Measurements from ENCODE around the gene N4BP2.

The N4BP2 gene

GRCh38 chr4:40056716-40057585 lies at the start of gene N4BP2:
Gene N4BP2, plus strand, starts transcription at chr4:40056850. Its CDS starts 40,491 bp downstream, at chr4:40097341.
- TF ChIP-seq RAD21 (IDR thresholded peaks at IDR 0.05; ENCODE audit: low read depth) (peak; percentile 46; the same call in 1 of the 2 replicates), EGR1 (IDR thresholded peaks at IDR 0.05) (0 out of 2 replicates have a peak, but pooled peaks have one; percentile 36), NFIC (IDR thresholded peaks at IDR 0.05) (peak; percentile 84), FOXM1 (IDR thresholded peaks at IDR 0.05; ENCODE audit: borderline replicate concordance, low read depth) (no peak), ZBTB7A (IDR thresholded peaks at IDR 0.05; ENCODE audit: low read depth) (peak; percentile 85), YY1 (IDR thresholded peaks at IDR 0.05; ENCODE audit: low read depth) (no peak), TAF1 (IDR thresholded peaks at IDR 0.05; ENCODE audit: low read depth) (peak; percentile 59), TCF12 (IDR thresholded peaks at IDR 0.05; ENCODE audit: low read depth) (peak; percentile 42; the same call in 1 of the 2 replicates), EP300 (IDR thresholded peaks at IDR 0.05; ENCODE audit: borderline replicate concordance) (no peak; the same call in 1 of the 2 replicates)
- TF ChIP-seq, protein P1, sequence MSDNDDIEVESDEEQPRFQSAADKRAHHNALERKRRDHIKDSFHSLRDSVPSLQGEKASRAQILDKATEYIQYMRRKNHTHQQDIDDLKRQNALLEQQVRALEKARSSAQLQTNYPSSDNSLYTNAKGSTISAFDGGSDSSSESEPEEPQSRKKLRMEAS (IDR thresholded peaks at IDR 0.05), result peak; percentile 78

DNA sequence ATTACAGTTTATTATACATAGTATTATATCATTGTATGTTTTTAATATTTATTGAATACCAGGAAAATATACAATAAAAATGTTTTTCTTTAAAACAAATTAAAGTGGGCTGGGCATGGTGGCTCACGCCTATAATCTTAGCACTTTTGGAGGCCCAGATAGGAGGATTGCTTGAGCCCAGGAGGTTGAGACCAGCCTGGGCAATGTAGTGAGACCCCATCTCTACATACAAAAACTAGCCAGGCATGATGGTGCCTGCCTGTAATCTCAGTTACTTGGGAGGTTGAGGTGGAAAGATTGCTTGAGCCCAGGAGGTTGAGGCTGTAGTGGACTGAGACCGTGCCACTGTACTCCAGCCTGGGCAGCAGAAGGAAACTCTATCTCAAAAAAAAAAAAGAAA lies 40.6 kb upstream of the N4BP2 start:
- TF ChIP-seq TCF12 (IDR thresholded peaks at IDR 0.05; ENCODE audit: low read depth), result no peak
- no peak for TF ChIP-seq USF1 (IDR thresholded peaks at IDR 0.05)
- TF ChIP-seq CREB1 (IDR thresholded peaks at IDR 0.05; ENCODE audit: low read depth), result no peak
- TF ChIP-seq NFIC (IDR thresholded peaks at IDR 0.05), result no peak
- no peak for TF ChIP-seq TAF1 (IDR thresholded peaks at IDR 0.05; ENCODE audit: low read depth)
- TF ChIP-seq, protein P1 (IDR thresholded peaks at IDR 0.05), result no peak
- TF ChIP-seq EP300 (IDR thresholded peaks at IDR 0.05; ENCODE audit: borderline replicate concordance), result no peak
- TF ChIP-seq RAD21 (IDR thresholded peaks at IDR 0.05; ENCODE audit: low read depth), result no peak
- no peak for TF ChIP-seq TEAD4 (IDR thresholded peaks at IDR 0.05)
- TF ChIP-seq YY1 (IDR thresholded peaks at IDR 0.05; ENCODE audit: low read depth), result no peak
- TF ChIP-seq FOXM1 (IDR thresholded peaks at IDR 0.05; ENCODE audit: borderline replicate concordance, low read depth), result no peak
- TF ChIP-seq ZBTB7A (IDR thresholded peaks at IDR 0.05; ENCODE audit: low read depth), result no peak
- TF ChIP-seq, protein P2, sequence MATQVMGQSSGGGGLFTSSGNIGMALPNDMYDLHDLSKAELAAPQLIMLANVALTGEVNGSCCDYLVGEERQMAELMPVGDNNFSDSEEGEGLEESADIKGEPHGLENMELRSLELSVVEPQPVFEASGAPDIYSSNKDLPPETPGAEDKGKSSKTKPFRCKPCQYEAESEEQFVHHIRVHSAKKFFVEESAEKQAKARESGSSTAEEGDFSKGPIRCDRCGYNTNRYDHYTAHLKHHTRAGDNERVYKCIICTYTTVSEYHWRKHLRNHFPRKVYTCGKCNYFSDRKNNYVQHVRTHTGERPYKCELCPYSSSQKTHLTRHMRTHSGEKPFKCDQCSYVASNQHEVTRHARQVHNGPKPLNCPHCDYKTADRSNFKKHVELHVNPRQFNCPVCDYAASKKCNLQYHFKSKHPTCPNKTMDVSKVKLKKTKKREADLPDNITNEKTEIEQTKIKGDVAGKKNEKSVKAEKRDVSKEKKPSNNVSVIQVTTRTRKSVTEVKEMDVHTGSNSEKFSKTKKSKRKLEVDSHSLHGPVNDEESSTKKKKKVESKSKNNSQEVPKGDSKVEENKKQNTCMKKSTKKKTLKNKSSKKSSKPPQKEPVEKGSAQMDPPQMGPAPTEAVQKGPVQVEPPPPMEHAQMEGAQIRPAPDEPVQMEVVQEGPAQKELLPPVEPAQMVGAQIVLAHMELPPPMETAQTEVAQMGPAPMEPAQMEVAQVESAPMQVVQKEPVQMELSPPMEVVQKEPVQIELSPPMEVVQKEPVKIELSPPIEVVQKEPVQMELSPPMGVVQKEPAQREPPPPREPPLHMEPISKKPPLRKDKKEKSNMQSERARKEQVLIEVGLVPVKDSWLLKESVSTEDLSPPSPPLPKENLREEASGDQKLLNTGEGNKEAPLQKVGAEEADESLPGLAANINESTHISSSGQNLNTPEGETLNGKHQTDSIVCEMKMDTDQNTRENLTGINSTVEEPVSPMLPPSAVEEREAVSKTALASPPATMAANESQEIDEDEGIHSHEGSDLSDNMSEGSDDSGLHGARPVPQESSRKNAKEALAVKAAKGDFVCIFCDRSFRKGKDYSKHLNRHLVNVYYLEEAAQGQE (IDR thresholded peaks at IDR 0.05; ENCODE audit: low read depth), result no peak
- TF ChIP-seq EGR1 (IDR thresholded peaks at IDR 0.05), result no peak
- no peak for TF ChIP-seq CEBPB (IDR thresholded peaks at IDR 0.05)

DNA sequence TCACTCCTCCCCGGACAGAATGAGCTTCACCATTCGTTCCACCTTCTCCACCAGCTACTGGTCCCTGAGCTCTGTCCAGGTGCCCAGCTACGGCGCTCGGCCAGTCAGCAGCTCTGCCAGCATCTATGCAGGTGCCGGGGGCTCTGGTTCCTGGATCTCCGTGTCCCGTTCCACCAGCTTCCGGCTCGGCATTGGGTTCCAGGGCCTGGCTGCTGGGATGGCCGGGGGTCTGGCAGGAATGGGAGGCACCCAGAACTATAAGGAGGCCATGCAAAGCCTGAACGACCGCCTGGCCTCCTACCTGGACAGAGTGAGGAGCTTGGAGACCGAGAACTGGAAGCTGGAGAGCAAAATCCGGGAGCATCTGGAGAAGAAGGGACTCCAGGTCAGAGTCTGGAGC lies 36.4 kb upstream of the N4BP2 start:
- TF ChIP-seq EGR1 (IDR thresholded peaks at IDR 0.05) (no peak), TAF1 (IDR thresholded peaks at IDR 0.05; ENCODE audit: low read depth) (no peak), TCF12 (IDR thresholded peaks at IDR 0.05; ENCODE audit: low read depth) (no peak), YY1 (IDR thresholded peaks at IDR 0.05; ENCODE audit: low read depth) (no peak), RAD21 (IDR thresholded peaks at IDR 0.05; ENCODE audit: low read depth) (no peak), CREB1 (IDR thresholded peaks at IDR 0.05; ENCODE audit: low read depth) (no peak), NFIC (IDR thresholded peaks at IDR 0.05) (no peak), CEBPB (IDR thresholded peaks at IDR 0.05) (no peak), TEAD4 (IDR thresholded peaks at IDR 0.05) (no peak), ZBTB7A (IDR thresholded peaks at IDR 0.05; ENCODE audit: low read depth) (no peak), FOXM1 (IDR thresholded peaks at IDR 0.05; ENCODE audit: borderline replicate concordance, low read depth) (no peak), USF1 (IDR thresholded peaks at IDR 0.05) (no peak)
- TF ChIP-seq, protein P1 (IDR thresholded peaks at IDR 0.05), result no peak
- TF ChIP-seq, protein P2 (IDR thresholded peaks at IDR 0.05; ENCODE audit: low read depth), result no peak

DNA sequence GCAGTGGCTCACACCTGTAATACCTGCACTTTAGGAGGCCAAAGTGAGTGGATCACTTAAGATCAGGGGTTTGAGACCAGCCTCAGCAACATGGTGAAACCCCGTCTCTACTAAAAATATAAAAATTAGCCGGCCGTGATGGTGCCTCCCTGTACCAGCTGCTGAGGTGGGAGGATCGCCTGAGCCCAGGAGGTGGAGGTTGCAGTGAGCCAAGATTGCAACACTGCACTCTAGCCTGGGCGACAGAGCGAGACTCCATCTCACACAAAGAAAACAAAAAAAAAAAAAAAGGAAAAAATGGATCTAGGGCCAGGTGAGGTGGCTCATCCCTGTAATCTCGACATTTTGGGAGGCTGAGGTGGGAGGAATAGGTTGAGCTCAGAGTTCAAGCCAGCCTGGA lies 32.6 kb upstream of the N4BP2 start:
- TF ChIP-seq CEBPB (IDR thresholded peaks at IDR 0.05), result peak; percentile 64; the same call in 1 of the 2 replicates

DNA sequence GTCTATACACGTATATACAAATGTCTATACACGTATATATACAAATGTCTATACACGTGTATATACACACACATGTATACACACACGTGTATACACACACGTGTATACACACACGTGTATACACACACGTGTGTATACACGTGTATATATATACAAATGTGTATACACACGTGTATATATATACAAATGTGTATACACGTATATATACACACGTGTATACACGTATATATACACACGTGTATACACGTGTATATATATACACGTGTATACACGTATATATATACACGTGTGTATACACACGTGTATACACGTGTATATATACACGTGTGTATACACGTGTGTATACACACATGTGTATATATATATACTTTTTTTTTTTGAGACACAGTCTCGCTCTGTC lies 23.9 kb upstream of the N4BP2 start:
- TF ChIP-seq TAF1 (IDR thresholded peaks at IDR 0.05; ENCODE audit: low read depth) (no peak), YY1 (IDR thresholded peaks at IDR 0.05; ENCODE audit: low read depth) (no peak)

Measured in Ishikawa (cell line).